ENCODE results near the gene RAB3C.
"Not testable (repeated sequence)": the region's sequence is repeated elsewhere in the genome, so short reads cannot be mapped to it uniquely, and the experiment has no call there.

Gene RAB3C

GRCh38 chr5:58595952-58596351, 13.1 kb downstream of the RAB3C start:
- no peak overlapping the region for H3K9ac ChIP-seq
- TF ChIP-seq Cebpa-rat (IDR thresholded peaks at IDR 0.05): no peak
- no peaks in the 10 kb centered on the region for H3K36me3 ChIP-seq
- no peaks in the 10 kb centered on the region for H3K27me3 ChIP-seq
- no peak overlapping the region for H3K27ac ChIP-seq
- H3K4me1 ChIP-seq: no peaks in the 10 kb centered on the region
- no peak overlapping the region for H3K4me3 ChIP-seq
- H3K9me3 ChIP-seq (replicated peaks in 1 of 11): no peaks in the 10 kb centered on the region
- no peaks in the 10 kb centered on the region for H4K20me1 ChIP-seq
- H3K4me2 ChIP-seq: no peak overlapping the region

GRCh38 chr5:58598440-58598839, 15.6 kb downstream of the RAB3C start:
- peaks cover 0 to 15% (median 4%) of the 10 kb centered on the region in 11 experiments; a peak in 8 of 22 replicates for H3K9me3 ChIP-seq (replicated peaks in 1 of 11)
- H3K27ac ChIP-seq: no peak overlapping the region
- no peaks in the 10 kb centered on the region for H3K4me1 ChIP-seq
- H3K27me3 ChIP-seq: no peaks in the 10 kb centered on the region
- H3K36me3 ChIP-seq: no peaks in the 10 kb centered on the region
- H3K9ac ChIP-seq: no peak overlapping the region
- H3K4me3 ChIP-seq: no peak overlapping the region
- no peak for TF ChIP-seq Cebpa-rat (IDR thresholded peaks at IDR 0.05)
- no peaks in the 10 kb centered on the region for H4K20me1 ChIP-seq
- no peak overlapping the region for H3K4me2 ChIP-seq

- no peak overlapping the region for H3K27ac ChIP-seq
- TF ChIP-seq Cebpa-rat (IDR thresholded peaks at IDR 0.05): no peak
- no peak overlapping the region for H3K4me2 ChIP-seq
- no peak overlapping the region for H3K9ac ChIP-seq
- H3K27me3 ChIP-seq: no peaks in the 10 kb centered on the region
- no peak overlapping the region for H3K4me3 ChIP-seq
- peaks cover 0 to 4% (median 0%) of the 10 kb centered on the region in 10 experiments; a peak in 1 of 20 replicates for H3K4me1 ChIP-seq
- peaks cover 3 to 15% (median 4%) of the 10 kb centered on the region in 11 experiments; a peak in 12 of 22 replicates for H3K9me3 ChIP-seq (replicated peaks in 1 of 11)
- no peaks in the 10 kb centered on the region for H3K36me3 ChIP-seq
- no peaks in the 10 kb centered on the region for H4K20me1 ChIP-seq
Measured at GRCh38 chr5:58599217-58599616, 16.3 kb downstream of the RAB3C start.

GRCh38 chr5:58600613-58601012, 17.7 kb downstream of the RAB3C start:
- not testable (repeated sequence) for H3K4me2 ChIP-seq, H3K4me1 ChIP-seq, H3K4me3 ChIP-seq, H3K27ac ChIP-seq, H4K20me1 ChIP-seq, H3K9ac ChIP-seq, H3K27me3 ChIP-seq, H3K36me3 ChIP-seq
- peaks cover 3 to 22% (median 11%) of the 10 kb centered on the region in 11 experiments; a peak in 14 of 22 replicates for H3K9me3 ChIP-seq (replicated peaks in 1 of 11)

- not testable (repeated sequence) for H3K4me2 ChIP-seq, H3K9ac ChIP-seq, H4K20me1 ChIP-seq, H3K27ac ChIP-seq, H3K4me1 ChIP-seq, H3K36me3 ChIP-seq, H3K27me3 ChIP-seq, H3K4me3 ChIP-seq
- H3K9me3 ChIP-seq (replicated peaks in 1 of 11): peaks cover 4 to 27% (median 12%) of the 10 kb centered on the region in 11 experiments; a peak in 16 of 22 replicates
Measured at GRCh38 chr5:58602889-58603288, 20.0 kb downstream of the RAB3C start.

- Histone ChIP-seq H3K4me3 (no peak overlapping the region), H3K4me2 (no peak overlapping the region), H3K36me3 (no peaks in the 10 kb centered on the region), H3K27ac (no peak overlapping the region), H4K20me1 (no peaks in the 10 kb centered on the region), H3K9me3 (replicated peaks in 1 of 11) (peaks cover 4 to 27% (median 14%) of the 10 kb centered on the region in 11 experiments; a peak in 16 of 22 replicates), H3K27me3 (no peaks in the 10 kb centered on the region), H3K9ac (no peak overlapping the region), H3K4me1 (peaks cover 0 to 5% (median 0%) of the 10 kb centered on the region in 10 experiments; a peak in 1 of 20 replicates)
- TF ChIP-seq Cebpa-rat (IDR thresholded peaks at IDR 0.05): no peak
Measured at GRCh38 chr5:58606064-58606463, 23.2 kb downstream of the RAB3C start.

- no peak overlapping the region for H3K4me2 ChIP-seq
- H3K27me3 ChIP-seq: no peaks in the 10 kb centered on the region
- no peak overlapping the region for H3K9ac ChIP-seq
- no peak for TF ChIP-seq Cebpa-rat (IDR thresholded peaks at IDR 0.05)
- H3K9me3 ChIP-seq (replicated peaks in 1 of 11): no peaks in the 10 kb centered on the region
- no peaks in the 10 kb centered on the region for H3K36me3 ChIP-seq
- H3K4me1 ChIP-seq: no peaks in the 10 kb centered on the region
- no peak overlapping the region for H3K4me3 ChIP-seq
- H3K27ac ChIP-seq: no peak overlapping the region
- H4K20me1 ChIP-seq: no peaks in the 10 kb centered on the region
Measured at GRCh38 chr5:58615972-58616371, 33.1 kb downstream of the RAB3C start.

- no peak for TF ChIP-seq Cebpa-rat (IDR thresholded peaks at IDR 0.05)
- no peaks in the 10 kb centered on the region for H3K36me3 ChIP-seq
- no peak overlapping the region for H3K4me2 ChIP-seq
- H3K9ac ChIP-seq: no peak overlapping the region
- no peaks in the 10 kb centered on the region for H3K27me3 ChIP-seq
- H3K4me1 ChIP-seq: no peaks in the 10 kb centered on the region
- no peak overlapping the region for H3K4me3 ChIP-seq
- no peak overlapping the region for H3K27ac ChIP-seq
- H4K20me1 ChIP-seq: no peaks in the 10 kb centered on the region
- no peaks in the 10 kb centered on the region for H3K9me3 ChIP-seq (replicated peaks in 1 of 11)
Measured at GRCh38 chr5:58617241-58617640, 34.4 kb downstream of the RAB3C start.

GRCh38 chr5:58620336-58620735, 37.5 kb downstream of the RAB3C start:
- no peak for TF ChIP-seq Cebpa-rat (IDR thresholded peaks at IDR 0.05)
- H3K27me3 ChIP-seq: no peaks in the 10 kb centered on the region
- no peaks in the 10 kb centered on the region for H3K4me1 ChIP-seq
- no peak overlapping the region for H3K4me2 ChIP-seq
- H3K27ac ChIP-seq: no peak overlapping the region
- no peaks in the 10 kb centered on the region for H3K36me3 ChIP-seq
- no peaks in the 10 kb centered on the region for H3K9me3 ChIP-seq (replicated peaks in 1 of 11)
- no peak overlapping the region for H3K4me3 ChIP-seq
- no peak overlapping the region for H3K9ac ChIP-seq
- no peaks in the 10 kb centered on the region for H4K20me1 ChIP-seq

GRCh38 chr5:58622936-58623871, 40.3 kb downstream of the RAB3C start:
- no peaks in the 10 kb centered on the region for H3K4me1 ChIP-seq
- H3K27me3 ChIP-seq: no peaks in the 10 kb centered on the region
- H3K36me3 ChIP-seq: no peaks in the 10 kb centered on the region
- no peak overlapping the region for H3K4me3 ChIP-seq
- no peak for TF ChIP-seq Cebpa-rat (IDR thresholded peaks at IDR 0.05)
- no peaks in the 10 kb centered on the region for H4K20me1 ChIP-seq
- no peak overlapping the region for H3K27ac ChIP-seq
- H3K4me2 ChIP-seq: no peak overlapping the region
- no peak overlapping the region for H3K9ac ChIP-seq
- no peaks in the 10 kb centered on the region for H3K9me3 ChIP-seq (replicated peaks in 1 of 11)

Data from BLaER1 treated with 17β-estradiol and CSF1 and Interleukin-3, amounts not matched to agents 10 nM and 100 nM (cell line).